GM19238 (cell line): Measurements from ENCODE around the gene CEP20.
A peak's percentile ranks its signal among the peaks of the same experiment; 100 is the strongest.
"Not testable (repeated sequence)": the region's sequence is repeated elsewhere in the genome, so short reads cannot be mapped to it uniquely, and the experiment has no call there.

ENCODE experiments used
- DNase-seq: peaks from one replicate; pipeline ENCODE4 v3.0.0; 2011; ENCODE audit warnings: low spot score; ENCODE audit not compliant: insufficient read length

The CEP20 gene

DNA sequence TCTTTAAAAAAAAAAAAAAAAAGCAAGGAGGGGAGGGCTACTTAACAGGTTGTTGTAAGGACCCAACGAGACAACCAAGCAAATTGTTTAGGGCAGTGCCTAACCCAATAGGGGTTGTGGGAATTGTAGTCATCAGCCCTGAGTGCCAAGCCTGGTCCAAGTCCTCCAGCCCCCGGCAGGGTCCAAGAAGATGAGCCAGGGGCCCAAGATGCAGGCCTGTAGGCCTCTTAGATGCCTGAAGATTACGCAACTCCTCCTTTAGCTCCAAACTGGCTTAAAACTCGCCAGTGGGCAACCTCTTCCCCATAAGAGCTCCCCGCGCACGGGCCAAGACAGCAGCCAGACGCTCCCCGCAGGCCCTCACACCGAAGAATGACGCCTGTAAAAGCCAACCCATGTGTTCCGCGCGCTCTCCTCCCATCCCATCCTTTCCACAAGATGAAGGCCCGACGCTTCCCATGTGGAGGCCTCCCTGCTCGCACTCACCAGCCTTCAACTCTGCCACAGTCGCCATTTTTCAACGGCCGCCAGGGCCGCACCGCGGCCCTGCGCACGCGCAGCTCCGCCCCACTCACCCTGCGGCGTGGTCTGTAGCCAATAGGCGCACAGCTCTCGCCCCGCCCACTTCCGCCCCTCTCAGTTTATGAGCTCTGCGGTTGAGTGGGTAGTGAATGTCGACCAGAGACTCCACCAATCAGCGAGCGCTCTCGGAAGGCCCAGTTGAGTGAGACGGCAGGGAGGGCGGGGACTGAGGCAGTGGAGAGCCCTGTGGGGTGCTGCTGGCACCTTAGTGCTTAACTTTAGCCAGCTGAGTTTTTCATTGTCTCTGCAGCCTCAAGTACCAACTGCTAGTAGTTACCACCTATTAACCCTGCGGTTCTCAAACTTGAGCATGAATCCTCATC, at the start of gene CEP20:
Gene CEP20 (minus strand): TSS at position 532 of the 905 bp plus-strand sequence. CDS start 18 bp downstream, at position 514.
- peak; percentile 97 for DNase-seq

- not testable (repeated sequence) for DNase-seq
These were observed 48.4 kb upstream of the CEP20 start for GRCh38 chr16:15936809-15937208.

DNA sequence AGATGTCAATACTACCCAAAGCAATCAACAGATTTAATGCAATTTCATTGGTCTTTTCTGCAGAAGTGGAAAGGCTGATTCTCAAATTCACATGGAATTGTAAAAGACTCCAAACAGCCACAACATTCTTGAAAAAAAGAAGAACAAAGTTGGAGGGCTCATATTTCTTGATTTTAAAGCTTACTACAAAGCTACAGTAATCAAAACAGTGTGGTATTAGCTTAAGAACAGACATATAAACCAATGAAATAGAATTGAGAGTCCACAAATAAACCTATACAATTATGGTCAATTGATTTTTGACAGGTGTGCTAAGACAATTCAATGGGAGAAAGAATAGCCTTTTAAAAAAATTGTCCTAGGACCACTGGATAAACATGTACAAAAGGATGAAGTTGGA, 46.6 kb upstream of the CEP20 start:
- no peak for DNase-seq

DNA sequence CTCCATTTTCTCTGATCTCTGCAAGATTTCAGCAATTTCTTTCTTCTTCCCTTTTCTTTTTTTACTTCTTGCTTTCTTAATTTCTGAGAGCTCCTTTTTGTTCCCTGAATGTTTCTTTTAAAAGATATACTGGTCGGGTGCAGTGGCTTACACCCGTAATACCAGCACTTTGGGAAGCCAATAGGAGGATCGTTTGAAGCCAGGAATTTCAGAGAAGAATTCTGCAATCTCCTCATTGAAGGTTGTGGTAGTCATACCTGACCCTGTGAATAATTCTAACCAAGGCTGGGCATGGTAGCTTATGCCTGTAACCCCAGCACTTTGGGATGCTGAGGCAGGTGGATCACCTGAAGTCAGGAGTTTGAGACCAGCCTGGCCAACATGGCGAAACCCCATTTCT, 45.4 kb upstream of the CEP20 start:
- DNase-seq = no peak

DNA sequence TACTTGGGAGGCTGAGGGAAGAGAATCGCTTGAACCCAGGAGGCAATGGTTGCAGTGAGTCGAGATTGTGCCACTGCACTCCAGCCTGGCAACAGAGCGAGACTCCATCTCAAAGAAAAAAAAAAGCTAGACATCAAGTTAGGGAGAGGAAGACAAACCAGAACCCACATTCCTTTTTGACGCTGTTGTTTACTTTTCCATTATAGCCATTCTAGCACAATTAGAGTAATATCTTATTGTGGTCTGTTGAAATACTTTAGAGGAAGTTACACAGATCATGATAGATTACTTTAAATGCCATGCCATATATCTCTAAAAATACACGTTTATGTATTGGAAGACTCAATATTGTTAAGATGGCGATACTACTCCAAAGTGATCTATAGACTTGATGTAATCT, 44.5 kb upstream of the CEP20 start:
- DNase-seq = no peak

DNA sequence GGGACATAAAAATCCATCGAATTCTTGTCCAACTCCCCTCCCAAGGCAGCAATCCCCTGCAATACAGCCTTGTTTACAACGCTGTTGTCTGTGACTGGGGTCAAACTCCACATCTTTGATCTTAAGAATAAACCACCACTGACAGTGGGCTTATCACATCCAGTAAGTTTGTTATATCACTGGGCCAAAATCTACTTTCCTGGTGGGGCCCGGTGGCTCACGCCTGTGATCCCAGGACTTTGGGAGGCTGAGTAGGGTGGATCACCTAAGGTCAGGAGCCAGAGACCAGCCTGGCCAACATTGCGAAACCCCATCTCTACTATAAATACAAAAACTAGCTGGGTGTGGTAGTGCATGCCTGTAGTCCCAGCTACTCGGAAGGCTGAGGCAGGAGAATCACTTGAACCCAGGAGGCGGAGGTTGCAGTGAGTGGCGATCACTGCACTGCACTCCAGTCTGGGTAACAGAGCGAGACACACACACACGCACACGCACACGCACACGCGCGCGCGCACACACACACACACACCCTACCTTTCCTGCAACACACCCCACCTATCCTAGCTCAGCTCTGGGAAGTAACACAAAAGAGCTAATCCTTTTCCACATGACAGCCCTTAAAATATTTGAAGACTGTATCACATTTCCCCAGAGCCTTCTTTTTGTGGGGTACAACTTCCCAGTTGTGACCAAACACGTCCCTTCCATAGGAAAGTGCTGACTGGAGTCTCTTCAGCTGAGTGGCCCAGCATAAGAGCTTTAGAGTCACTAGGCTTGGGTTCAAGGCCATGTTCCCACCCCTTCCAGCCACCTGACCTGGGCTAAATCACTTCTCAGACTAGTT, 40.1 kb upstream of the CEP20 start:
- no peak for DNase-seq

- no peak for DNase-seq
These were observed 37.2 kb upstream of the CEP20 start for GRCh38 chr16:15925631-15926030.

- DNase-seq = no peak
These were observed 36.6 kb upstream of the CEP20 start for GRCh38 chr16:15924996-15925395.

GRCh38 chr16:15919331-15919730, 30.9 kb upstream of the CEP20 start:
- DNase-seq = no peak

GRCh38 chr16:15918314-15918713, 29.9 kb upstream of the CEP20 start:
- not testable (repeated sequence) for DNase-seq

DNA sequence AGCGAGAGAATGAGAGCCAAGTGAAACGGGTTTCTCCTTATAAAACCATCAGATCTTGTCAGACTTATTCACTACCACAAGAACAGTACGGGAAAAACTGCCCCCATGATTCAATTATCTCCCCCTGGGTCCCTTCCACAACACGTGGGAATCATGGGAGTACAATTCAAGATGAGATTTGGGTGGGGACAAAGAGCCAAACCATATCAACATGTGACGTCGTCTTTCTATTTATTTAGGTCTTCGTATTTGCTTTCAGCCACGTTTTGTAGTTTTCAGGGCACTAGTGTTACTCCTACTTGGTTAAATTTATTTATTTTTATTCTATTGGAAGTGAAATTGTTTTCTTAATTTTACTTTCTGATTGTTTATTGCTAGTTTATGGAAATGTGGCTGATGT, 27.9 kb upstream of the CEP20 start:
- DNase-seq = no peak

DNA sequence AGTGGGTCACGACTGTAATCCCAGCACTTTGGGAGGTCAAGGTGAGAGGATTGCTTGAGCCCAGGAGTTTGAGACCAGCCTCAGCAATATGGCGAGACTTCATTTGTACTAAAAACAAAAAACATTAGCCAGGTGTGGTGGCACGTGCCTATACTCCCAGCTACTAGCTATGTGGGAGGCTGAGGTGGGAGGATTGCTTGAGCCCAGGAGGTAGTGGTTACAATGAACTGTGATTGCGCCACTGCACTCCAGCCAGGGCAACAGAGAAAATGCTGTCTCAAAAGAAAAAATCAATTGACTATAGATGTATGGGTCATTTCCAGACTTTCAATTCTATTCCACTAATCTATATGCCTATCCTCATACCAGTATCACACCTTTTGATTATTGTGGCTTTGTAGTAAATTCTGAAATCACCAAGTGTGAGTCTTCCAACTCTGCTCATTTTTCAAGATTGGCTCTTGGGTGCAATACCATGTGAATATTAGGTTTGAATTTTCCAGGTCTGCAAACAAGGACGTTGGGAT, 27.2 kb upstream of the CEP20 start:
- no peak for DNase-seq

DNA sequence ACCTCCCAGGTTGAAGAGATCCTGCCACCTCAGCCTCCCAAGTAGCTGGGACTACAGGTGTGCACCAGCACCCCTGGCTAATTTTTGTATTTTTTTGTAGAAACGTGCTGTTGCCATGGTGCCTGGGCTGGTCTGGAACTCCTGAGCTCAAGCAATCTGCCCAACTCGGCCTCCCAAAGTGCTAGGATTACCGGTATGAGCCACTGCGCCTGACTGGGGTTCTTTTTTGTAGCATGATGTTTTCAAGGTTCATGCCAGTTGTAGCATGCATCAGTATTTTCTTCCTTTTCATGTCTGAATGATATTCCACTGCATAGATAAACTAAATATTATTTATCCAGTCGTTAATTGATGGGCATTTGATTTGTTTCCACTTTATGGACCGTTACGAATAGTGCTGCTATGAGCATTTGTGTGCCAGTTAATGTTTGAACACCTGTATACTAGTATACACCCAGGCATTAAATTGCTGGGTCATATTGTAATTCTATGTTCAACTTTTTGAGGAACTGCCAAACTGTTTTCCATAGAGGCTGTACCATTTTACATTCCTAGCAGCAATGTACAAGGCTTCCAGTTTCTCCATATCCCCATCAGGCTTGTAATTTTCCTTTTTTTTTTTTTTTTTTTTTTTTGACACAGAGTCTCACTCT, 24.8 kb upstream of the CEP20 start:
- no peak for DNase-seq

DNA sequence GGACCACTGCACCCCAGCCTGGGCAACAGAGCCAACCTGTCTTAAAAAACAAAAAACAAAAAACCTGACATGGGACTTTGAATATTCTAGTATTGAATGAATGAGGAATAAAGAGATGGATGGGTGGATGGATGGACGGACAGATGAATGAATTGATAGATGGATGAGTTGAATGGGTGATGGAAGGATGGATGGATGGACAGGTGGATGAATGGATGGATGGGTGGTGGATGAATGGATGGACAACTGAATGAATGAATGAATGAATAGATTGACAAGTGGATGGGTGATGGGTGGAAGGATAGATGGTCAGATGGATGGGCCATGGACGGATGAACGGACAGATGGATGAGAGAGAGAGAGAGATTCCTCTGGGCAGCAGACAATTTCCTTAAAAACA, 22.8 kb upstream of the CEP20 start:
- DNase-seq = no peak

DNA sequence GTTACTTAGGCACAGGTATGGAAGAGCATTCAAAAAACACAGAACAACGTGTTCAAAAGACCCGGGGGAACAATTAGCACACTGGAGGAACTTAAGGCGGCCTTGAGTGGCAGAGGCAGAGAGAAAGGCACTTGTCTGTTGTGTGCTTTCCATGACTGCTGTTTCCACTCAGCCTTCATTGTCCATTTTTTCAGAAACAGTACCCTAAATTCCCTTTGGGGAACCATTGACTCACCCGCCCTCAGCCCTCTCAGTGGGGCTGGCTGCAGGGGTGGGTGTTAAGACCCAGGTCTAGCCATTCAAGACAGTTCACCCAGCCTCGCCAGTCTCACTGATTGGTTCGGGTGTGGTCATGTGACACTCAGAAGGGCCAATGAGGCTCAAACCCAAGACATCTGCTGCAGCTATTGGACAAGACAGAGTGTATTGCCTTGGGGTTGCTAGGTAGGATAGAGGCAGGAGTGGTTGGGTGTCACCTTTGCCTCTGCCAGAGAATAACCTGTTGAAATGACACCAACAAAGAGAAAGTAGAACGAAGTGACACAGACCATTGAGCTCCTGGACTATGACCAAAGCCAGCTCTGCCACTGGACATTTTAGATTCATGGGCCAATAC, 19.6 kb upstream of the CEP20 start:
- DNase-seq = peak; percentile 70

DNA sequence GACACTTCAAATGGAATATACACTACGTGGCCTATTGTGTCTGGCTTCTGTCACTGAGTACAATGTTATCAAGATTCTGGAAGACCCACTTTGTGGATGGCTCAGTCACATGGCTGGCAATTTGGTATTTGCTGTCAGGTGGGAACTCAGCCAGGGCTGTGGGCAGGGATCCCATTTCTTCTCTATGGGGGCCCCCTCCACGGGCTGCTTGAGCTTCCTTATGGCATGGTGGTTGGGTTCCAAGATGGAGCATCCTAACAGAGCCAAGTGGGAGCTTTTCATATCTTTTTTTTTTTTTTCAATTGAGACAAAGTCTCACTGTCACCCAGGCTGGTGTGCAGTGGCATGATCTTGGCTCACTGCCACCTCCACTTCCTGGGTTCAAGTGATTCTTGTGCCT, 18.0 kb upstream of the CEP20 start:
- DNase-seq = no peak

GRCh38 chr16:15903960-15904359, 15.6 kb upstream of the CEP20 start:
- DNase-seq = no peak

- no peak for DNase-seq
These were observed 12.6 kb upstream of the CEP20 start for GRCh38 chr16:15900901-15901500.

DNA sequence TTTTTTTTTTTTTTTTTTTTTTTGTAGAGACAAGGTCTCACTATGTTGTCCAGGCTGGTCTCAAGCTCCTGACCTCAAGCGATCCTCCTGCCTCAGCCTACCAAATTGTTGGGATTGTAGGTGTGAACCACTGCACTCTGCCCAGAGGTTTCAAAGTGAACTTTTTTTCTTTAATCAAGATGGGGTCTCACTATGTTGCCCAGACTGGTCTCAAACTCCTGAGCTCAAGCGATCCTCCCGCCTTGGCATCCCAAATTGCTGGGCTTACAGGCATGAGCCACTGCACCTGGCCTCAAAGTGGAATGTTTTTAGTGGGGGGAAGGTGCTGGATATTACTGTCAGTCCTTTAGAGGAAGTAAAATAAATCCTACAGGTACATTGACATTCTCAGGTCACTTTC, 12.0 kb upstream of the CEP20 start:
- no peak for DNase-seq

DNA sequence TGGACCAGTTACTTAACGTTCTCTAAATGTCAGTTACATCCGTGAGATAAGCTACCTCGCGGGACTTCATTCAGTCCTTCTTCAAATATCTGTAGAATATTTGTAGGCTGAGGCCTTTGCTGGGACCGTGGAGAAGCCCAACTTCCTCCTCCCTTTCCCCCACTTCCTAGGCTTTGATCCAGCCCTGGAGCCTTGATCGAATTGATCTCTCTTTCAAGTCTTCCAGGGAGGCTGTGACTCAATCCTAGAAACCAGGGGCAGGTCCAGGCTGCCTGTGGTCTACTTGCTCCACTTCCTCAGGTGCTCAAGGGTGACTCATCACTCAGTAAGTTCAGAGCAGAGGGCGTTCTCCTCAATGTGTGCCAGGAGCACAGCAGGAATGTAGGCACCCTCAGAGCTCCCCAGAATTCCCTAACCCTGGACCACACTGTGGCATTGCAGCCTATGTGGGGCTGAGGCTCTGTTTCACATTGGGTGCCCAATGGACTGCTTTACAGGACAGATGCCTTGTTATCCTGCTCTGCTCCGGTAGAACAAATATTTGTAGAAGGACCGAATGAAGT, 11.2 kb upstream of the CEP20 start:
- DNase-seq = peak; percentile 27
